IPS DF 6.9 (cell line): ENCODE measurements around the gene MAPK14.

Experiments used
- DNase-seq: peaks from one replicate; pipeline ENCODE4 v3.0.0-alpha.2; 2013; ENCODE audit warnings: low read depth, low spot score
- H3K27ac ChIP-seq: one replicate; pipeline ENCODE4 v1.5.1; 2013; ENCODE audit warnings: low read length, control low read depth
- H3K27me3 ChIP-seq: 2 replicates; pipeline ENCODE4 v1.6.1; 2013; ENCODE audit warnings: mild to moderate bottlenecking, low read length; ENCODE audit not compliant: control insufficient read depth, insufficient read depth
- H3K36me3 ChIP-seq: 2 replicates; pipeline ENCODE4 v1.6.1; 2013; ENCODE audit warnings: low read length; ENCODE audit not compliant: control insufficient read depth, insufficient read depth
- H3K4me1 ChIP-seq: 2 replicates; pipeline ENCODE4 v1.6.1; 2013; ENCODE audit warnings: low read length; ENCODE audit not compliant: control insufficient read depth, insufficient read depth
- H3K4me3 ChIP-seq: 2 replicates; pipeline ENCODE4 v1.5.1; 2013; ENCODE audit warnings: mild to moderate bottlenecking, low read length
- H3K9me3 ChIP-seq: 2 replicates; pipeline ENCODE4 v1.6.1; 2013; ENCODE audit warnings: low read length, inconsistent platforms; ENCODE audit not compliant: control insufficient read depth, insufficient read depth
- WGBS: extraction: QIAGEN DNeasy Blood & Tissue Kit; methylation state at CpG from one replicate; pipeline ENCODE4 v1.1.7; 2013; ENCODE audit warnings: mixed read lengths, missing lambda C conversion rate; ENCODE audit not compliant: insufficient read length, insufficient coverage; 5-methylcytosine and 5-hydroxymethylcytosine counted together

Gene MAPK14

DNA sequence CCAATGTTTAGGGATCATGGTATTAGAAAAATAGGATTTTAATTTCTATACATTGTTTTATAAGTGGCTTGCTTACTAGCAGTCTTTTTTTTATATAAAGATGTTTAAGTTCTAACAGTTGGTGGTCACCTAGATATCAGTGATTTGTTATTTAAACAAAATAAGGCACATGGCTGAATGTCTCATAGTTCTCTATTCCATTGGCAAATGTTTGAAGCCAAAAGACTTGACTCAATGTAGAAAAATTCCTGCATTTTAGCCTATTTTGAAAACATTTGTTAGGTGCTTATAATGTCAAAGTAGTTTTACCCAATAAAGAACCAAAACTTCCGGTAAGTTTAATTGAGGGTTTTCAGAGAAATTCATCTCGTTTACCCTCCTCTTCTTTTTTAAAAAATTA, 26.8 kb downstream of the MAPK14 start:
- Histone ChIP-seq H3K36me3 (no peaks in the 10 kb centered on the region), H3K27me3 (no peaks in the 10 kb centered on the region), H3K9me3 (no peaks in the 10 kb centered on the region), H3K4me1 (no peaks in the 10 kb centered on the region), H3K27ac (no peak overlapping the region), H3K4me3 (no peak overlapping the region)
- no peak for DNase-seq
- WGBS, result no CpG with 5 or more reads among the region's 2 CpGs

DNA sequence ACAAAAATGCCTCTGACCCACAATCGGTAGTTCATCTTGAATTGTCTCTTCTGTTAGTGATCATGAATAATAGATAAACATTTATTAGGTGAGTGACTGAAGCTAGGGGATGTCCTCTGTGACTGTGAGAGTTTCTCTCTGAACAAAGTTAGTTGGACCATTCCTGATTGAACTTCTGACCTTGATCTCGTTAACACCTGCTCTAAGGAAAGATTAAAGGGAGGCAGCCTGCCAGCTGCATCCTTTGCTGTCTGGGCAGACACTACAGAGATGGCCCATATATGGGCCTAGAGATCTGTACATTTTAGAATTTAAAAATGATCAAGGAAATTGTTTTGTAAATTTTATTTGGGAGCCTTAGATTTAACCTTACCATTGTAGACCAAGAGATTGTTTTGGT, 27.3 kb downstream of the MAPK14 start:
- Histone ChIP-seq H3K9me3 (no peaks in the 10 kb centered on the region), H3K36me3 (no peaks in the 10 kb centered on the region), H3K27ac (no peak overlapping the region), H3K4me1 (no peaks in the 10 kb centered on the region), H3K4me3 (no peak overlapping the region), H3K27me3 (no peaks in the 10 kb centered on the region)
- DNase-seq, result no peak
- WGBS, result no CpG with 5 or more reads among the region's 2 CpGs

DNA sequence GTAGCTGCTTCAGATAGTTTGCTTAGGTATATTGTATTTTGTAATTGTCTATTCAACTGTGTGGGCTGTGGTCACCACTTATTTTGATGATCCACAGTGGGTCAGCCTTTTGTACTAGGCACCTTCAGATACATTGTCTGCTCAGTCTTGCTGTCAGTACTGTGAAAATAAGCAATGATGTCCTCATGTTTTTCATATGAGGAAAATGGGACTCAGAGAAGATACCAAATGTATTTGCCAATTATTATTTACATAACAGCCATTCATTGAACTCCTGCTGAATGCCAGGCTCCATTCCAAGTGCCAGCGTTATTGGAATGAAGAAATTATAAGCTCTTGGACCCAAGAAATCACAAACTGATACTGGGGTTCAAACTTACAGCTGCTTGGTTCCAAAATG, 28.6 kb downstream of the MAPK14 start:
- Histone ChIP-seq H3K27me3 (no peaks in the 10 kb centered on the region), H3K9me3 (no peaks in the 10 kb centered on the region), H3K4me1 (no peaks in the 10 kb centered on the region), H3K27ac (no peak overlapping the region), H3K36me3 (no peaks in the 10 kb centered on the region), H3K4me3 (no peak overlapping the region)
- DNase-seq, result no peak
- WGBS, result no CpG with 5 or more reads among the region's 1 CpG

DNA sequence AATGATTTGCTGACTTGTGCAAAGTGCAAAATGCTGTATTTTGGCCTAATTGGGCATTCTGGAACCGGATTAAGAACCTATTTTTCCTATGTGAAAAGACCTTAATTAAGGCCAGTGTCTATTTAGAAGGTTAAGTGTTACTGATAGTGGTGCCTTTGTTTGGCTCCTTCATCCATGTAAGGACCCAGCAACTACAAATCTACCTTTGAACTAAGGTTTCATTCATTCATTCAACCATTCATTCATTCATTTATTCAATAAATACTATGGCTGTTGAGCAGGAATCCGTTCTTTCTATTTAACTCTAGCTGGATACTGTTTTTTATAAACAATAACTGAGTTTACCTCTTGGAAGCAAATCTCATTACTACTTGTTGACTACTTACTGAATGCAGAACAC, 33.6 kb downstream of the MAPK14 start:
- H3K4me1 ChIP-seq, result no peaks in the 10 kb centered on the region

DNA sequence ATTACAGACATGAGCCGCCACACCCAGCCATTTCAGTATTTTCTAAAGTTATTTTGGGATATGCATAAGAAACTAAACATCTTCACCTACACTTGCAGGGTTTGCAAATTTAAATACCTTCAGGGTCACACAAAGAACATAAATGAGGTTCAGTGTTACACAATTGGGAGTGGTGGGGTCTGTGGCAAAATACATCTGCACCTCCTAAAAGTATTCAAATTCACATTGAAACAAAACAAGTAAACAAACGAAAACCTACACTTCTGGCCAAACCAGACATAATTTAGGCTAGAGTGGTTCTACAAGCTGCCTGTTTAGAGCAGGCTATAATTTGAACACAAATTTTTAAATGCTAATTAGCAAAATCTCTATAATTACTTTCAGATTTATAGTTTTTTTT, 34.6 kb downstream of the MAPK14 start:
- WGBS, result no CpG with 5 or more reads among the region's 2 CpGs

More for the DNA sequence above, 33.6 kb downstream of the MAPK14 start:
- H3K36me3 ChIP-seq, result no peaks in the 10 kb centered on the region
- H3K27ac ChIP-seq, result no peak overlapping the region
- DNase-seq, result no peak
- H3K27me3 ChIP-seq, result no peaks in the 10 kb centered on the region
- no CpG with 5 or more reads among the region's 2 CpGs for WGBS
- H3K9me3 ChIP-seq, result no peaks in the 10 kb centered on the region
- no peak overlapping the region for H3K4me3 ChIP-seq

DNA sequence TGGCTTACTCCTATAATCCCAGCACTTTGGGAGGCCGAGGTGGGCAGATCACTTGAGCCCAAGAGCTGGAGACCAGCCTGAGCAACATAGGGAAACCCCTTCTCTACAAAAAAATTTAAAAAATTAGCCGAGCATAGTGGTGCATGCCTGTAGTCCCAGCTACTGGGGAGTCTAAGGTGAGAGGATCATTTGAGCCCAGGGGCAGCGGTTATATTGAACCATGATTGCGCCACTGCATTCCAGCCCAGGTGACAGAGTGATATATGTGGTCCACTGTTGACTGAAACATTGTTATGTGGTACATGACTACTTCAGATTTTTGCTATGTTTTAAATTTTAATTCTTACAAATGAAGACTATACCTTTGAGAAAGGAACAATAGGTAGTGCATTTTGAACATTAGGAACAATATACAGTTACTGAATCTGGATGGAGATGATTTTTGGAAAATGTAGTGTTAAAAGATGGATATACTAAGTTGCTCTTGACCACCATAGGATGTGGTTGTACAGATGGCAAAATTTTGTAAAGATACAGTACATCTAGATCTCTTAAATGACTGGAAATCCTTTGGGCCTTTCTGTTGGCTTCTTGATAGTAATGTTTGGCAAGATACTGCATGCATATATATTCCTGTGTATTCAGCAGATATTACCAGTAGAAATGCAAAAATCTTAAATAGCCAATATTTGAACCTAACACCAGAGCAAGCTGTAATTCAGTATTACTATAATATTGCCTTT, 35.9 kb downstream of the MAPK14 start:
- Histone ChIP-seq H3K4me3 (no peak overlapping the region), H3K9me3 (no peaks in the 10 kb centered on the region), H3K36me3 (no peaks in the 10 kb centered on the region), H3K4me1 (no peaks in the 10 kb centered on the region), H3K27me3 (no peaks in the 10 kb centered on the region), H3K27ac (no peak overlapping the region)
- no peak for DNase-seq
- WGBS, result no CpG with 5 or more reads among the region's 4 CpGs

More for the DNA sequence above, 34.6 kb downstream of the MAPK14 start:
- Histone ChIP-seq H3K9me3 (no peaks in the 10 kb centered on the region), H3K4me1 (no peaks in the 10 kb centered on the region), H3K27ac (no peak overlapping the region), H3K4me3 (no peak overlapping the region), H3K36me3 (no peaks in the 10 kb centered on the region), H3K27me3 (no peaks in the 10 kb centered on the region)
- no peak for DNase-seq

DNA sequence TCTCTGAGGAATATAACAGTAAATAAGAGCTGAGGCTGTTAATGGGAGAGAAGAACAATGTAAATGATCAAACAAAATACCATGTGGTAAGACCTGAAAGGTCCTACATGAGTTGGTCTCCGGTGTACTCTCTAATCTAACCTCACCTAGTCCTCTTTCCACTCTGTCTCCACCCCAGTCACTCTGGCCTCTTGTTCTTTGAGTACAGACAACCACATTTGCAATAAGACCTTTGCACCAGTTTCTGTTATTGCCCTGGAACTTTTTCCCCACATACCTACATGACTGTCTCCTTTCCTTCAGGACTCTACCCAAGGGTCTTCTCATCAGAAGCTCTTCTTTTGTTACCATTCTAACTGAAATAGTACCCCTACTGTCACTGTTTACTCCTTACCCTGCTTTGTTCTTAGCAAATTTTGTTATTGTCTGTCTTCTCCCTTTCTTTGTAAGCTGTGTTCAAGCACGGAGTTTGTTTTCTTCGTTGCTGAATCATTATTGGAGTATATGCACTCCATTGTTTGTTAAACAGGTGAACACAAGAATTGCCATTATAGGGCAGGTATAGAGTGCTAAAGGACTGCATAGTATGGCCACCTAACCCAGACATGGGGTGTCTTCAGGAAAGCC, 37.3 kb downstream of the MAPK14 start:
- Histone ChIP-seq H3K9me3 (no peaks in the 10 kb centered on the region), H3K27me3 (no peaks in the 10 kb centered on the region), H3K36me3 (no peaks in the 10 kb centered on the region), H3K4me3 (no peak overlapping the region), H3K27ac (no peak overlapping the region), H3K4me1 (no peaks in the 10 kb centered on the region)
- no CpG with 5 or more reads among the region's 3 CpGs for WGBS
- no peak for DNase-seq

DNA sequence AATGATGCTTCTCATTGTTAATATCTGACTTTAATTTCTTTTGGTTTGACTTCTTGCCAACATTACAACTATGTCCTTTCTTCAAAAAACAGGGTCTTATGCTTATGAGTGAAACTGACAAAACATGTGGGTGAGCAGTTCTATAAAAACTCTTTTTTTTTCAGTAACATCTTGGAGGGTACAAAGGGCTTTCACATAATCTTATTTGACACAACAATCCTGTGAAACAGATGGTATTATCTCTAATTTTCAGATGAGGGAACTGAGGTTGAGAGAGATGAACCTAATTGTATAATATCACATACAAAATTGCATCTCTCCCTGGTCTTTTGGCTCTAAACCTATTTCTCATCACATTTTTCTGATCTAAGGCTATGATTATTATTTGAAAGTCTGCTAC, 38.3 kb downstream of the MAPK14 start:
- DNase-seq, result no peak

DNA sequence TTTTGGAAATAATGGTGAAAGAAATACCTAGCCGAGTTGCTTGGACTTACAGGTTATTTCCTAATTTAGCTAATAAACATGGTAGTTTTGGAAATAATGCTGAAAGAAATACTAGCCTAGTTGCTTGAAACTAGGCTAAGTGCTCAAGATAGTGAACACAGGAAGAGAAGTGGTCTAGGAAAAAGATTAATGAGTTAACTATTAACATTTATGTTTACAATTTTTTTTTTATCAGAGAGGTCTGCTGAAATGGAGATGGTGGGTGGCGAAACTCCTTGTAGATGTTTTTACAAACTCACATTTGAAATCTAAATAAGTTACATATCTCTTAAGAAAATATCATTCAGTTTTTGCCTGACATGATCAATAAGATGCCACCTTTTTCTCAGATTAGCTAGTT, 39.2 kb downstream of the MAPK14 start:
- no peak for DNase-seq
- no CpG with 5 or more reads among the region's 2 CpGs for WGBS
- H3K9me3 ChIP-seq, result no peaks in the 10 kb centered on the region
- H3K27me3 ChIP-seq, result no peaks in the 10 kb centered on the region
- no peaks in the 10 kb centered on the region for H3K4me1 ChIP-seq
- no peaks in the 10 kb centered on the region for H3K36me3 ChIP-seq
- H3K27ac ChIP-seq, result no peak overlapping the region
- H3K4me3 ChIP-seq, result no peak overlapping the region

More for the DNA sequence above, 38.3 kb downstream of the MAPK14 start:
- H3K27ac ChIP-seq, result no peak overlapping the region
- no peaks in the 10 kb centered on the region for H3K27me3 ChIP-seq
- H3K9me3 ChIP-seq, result no peaks in the 10 kb centered on the region
- no peak overlapping the region for H3K4me3 ChIP-seq
- H3K4me1 ChIP-seq, result no peaks in the 10 kb centered on the region
- no peaks in the 10 kb centered on the region for H3K36me3 ChIP-seq

DNA sequence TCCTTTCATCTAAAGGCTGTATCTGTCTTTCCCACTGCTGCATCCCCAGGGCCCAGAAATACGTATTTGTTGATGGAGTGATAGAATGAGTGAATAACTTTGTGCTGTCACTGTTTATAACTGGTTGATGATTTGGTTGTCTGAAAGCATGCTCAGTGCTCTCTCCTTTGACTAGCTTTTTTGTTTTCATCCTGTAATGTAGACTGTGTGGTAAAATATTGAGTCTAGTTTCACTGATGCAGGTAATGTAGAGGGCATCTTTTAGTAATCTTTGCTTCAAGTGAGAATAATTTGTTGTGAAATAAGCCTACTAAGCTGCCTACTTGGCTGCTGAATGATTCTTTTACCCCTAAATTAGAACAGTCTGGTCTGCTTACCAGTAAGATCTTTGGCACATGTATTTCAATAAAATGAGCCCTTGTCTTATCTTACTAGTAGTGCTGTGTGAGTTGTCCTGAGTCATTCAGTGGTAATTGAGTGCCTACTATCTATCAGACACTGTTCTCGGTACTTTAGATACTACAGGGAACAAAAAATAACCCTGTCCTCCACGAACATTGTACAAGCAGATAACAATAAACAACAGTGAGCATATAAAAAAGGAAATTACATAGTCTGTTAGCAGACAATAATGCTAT, 39.9 kb downstream of the MAPK14 start:
- no peak for DNase-seq
- no peak overlapping the region for H3K4me3 ChIP-seq
- H3K36me3 ChIP-seq, result no peaks in the 10 kb centered on the region
- no CpG with 5 or more reads among the region's 3 CpGs for WGBS
- no peaks in the 10 kb centered on the region for H3K27me3 ChIP-seq
- no peak overlapping the region for H3K27ac ChIP-seq
- no peaks in the 10 kb centered on the region for H3K9me3 ChIP-seq
- no peaks in the 10 kb centered on the region for H3K4me1 ChIP-seq

DNA sequence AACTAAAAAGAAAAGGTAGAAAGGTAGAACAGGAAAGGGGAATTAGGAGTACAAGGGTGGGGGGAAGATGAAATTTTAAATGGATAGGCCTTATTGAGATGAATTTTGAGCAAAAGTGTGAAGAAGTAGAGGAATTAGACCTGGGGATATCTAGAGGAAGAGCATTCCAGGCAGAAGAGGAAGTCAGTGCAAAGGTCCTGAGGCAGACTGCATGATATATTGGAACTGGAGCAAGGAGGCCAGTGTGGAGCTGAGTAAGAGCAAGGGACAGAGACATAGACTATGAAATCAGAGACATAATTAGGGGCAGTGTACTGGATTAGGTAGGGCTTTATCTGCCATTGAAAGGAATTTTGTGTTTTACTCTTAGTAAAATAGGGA, 40.4 kb downstream of the MAPK14 start:
- Histone ChIP-seq H3K27ac (no peak overlapping the region), H3K9me3 (no peaks in the 10 kb centered on the region), H3K27me3 (no peaks in the 10 kb centered on the region), H3K4me1 (no peaks in the 10 kb centered on the region), H3K36me3 (no peaks in the 10 kb centered on the region), H3K4me3 (no peak overlapping the region)
- no peak for DNase-seq
